Hepatocyte (in vitro differentiated cells): ENCODE measurements around the gene EPHX1. TPM values are rescaled to one million over a fixed set of nuclear protein-coding genes. Genes with fewer than 3 reads are reported as not detected.
A peak's percentile ranks its signal among the peaks of the same experiment; 100 is the strongest.

Experiments used
- DNase-seq: peaks from one replicate; pipeline ENCODE4 v3.0.0-alpha.2; 2016; ENCODE audit warnings: low spot score
- H2AFZ ChIP-seq: fragments of 200-600 bp; sonication (generic); 2 replicates; pipeline ENCODE4 v1.6.0; 2016; ENCODE audit warnings: antibody characterized with exemption, mild to moderate bottlenecking
- H3K27ac ChIP-seq: fragments of 200-600 bp; sonication (generic); 2 replicates; pipeline ENCODE4 v1.5.1; 2016; ENCODE audit warnings: mild to moderate bottlenecking
- H3K27me3 ChIP-seq: fragments of 200-600 bp; sonication (generic); 2 replicates; pipeline ENCODE4 v1.6.1; 2016
- H3K36me3 ChIP-seq: fragments of 200-600 bp; sonication (generic); replicated peaks from 2 replicates; pipeline ENCODE4 v1.5.1; 2016; ENCODE audit warnings: low read depth; ENCODE audit not compliant: insufficient read depth
- H3K4me1 ChIP-seq: fragments of 200-600 bp; sonication (generic); 2 replicates; pipeline ENCODE4 v1.5.1; 2016; ENCODE audit warnings: mild to moderate bottlenecking, moderate library complexity; ENCODE audit not compliant: insufficient read depth
- H3K4me2 ChIP-seq: fragments of 200-600 bp; sonication (generic); 2 replicates; pipeline ENCODE4 v1.6.0; 2016
- H3K4me3 ChIP-seq: fragments of 200-600 bp; sonication (generic); 2 replicates; pipeline ENCODE4 v1.5.1; 2016; ENCODE audit warnings: mild to moderate bottlenecking
- H3K79me2 ChIP-seq: fragments of 200-600 bp; sonication (generic); 2 replicates; pipeline ENCODE4 v1.6.0; 2017; ENCODE audit warnings: mild to moderate bottlenecking
- H3K9me2 ChIP-seq: fragments of 200-600 bp; sonication (generic); replicated peaks from 2 replicates; pipeline ENCODE4 v1.6.0; 2017; ENCODE audit warnings: mild to moderate bottlenecking; ENCODE audit not compliant: insufficient read depth
- H3K9me3 ChIP-seq: fragments of 200-600 bp; sonication (generic); 2 replicates; pipeline ENCODE4 v1.5.1; 2016; ENCODE audit warnings: low read depth, mild to moderate bottlenecking
- H4K20me1 ChIP-seq: fragments of 200-600 bp; sonication (generic); 2 replicates; pipeline ENCODE4 v1.6.0; 2016; ENCODE audit warnings: mild to moderate bottlenecking; ENCODE audit not compliant: insufficient read depth, poor library complexity, severe bottlenecking
- CTCF ChIP-seq: fragments of 200-600 bp; sonication (generic); IDR thresholded peaks from 2 replicates; pipeline ENCODE4 v1.5.1; 2016; ENCODE audit warnings: antibody characterized with exemption, mild to moderate bottlenecking; ENCODE audit not compliant: poor library complexity
- EZH2 ChIP-seq: fragments of 200-600 bp; sonication (generic); IDR thresholded peaks from 2 replicates; pipeline ENCODE4 v1.6.1; 2016; ENCODE audit warnings: antibody characterized with exemption, mild to moderate bottlenecking, borderline replicate concordance
- EZH2phosphoT487 ChIP-seq: fragments of 200-600 bp; sonication (generic); IDR thresholded peaks from one replicate; pipeline ENCODE4 v1.6.1; 2018; ENCODE audit warnings: antibody characterized with exemption, mild to moderate bottlenecking, low read depth, moderate library complexity; ENCODE audit not compliant: unreplicated experiment, severe bottlenecking
- WGBS: methylation state at CpG from one replicate; pipeline ENCODE4 v1.1.6; 2016; ENCODE audit warnings: low lambda C conversion rate; ENCODE audit errors: missing lambda C conversion rate; 5-methylcytosine and 5-hydroxymethylcytosine counted together
- polyA plus RNA-seq: library from polyadenylated mRNA; unstranded; fragments of >200 nt; fragmentation: Nextera tagmentation; extraction: Ambion mirVana; gene quantifications from 2 replicates; pipeline ENCODE4 v1.2.1, GENCODE V29; 2016
- total RNA-seq: library from RNA; depleted of rRNA; stranded (reverse); fragments of >200 nt; gene quantifications from 2 replicates; pipeline ENCODE4 v1.2.3, GENCODE V29; 2014

EPHX1 gene
- total and polyA plus RNA-seq, 2 experiments from 2014 or later, result 133 to 138 TPM

GRCh38 chr1:225762444-225762843 lies 47.5 kb upstream of the EPHX1 start:
- no peak for TF ChIP-seq CTCF
- TF ChIP-seq EZH2phosphoT487, result no peak
- no peak for TF ChIP-seq EZH2
- peak; percentile 69 for DNase-seq
- H3K4me2 ChIP-seq, result peak overlapping the region; percentile 56
- no peaks in the 10 kb centered on the region for H3K9me3 ChIP-seq
- H3K4me1 ChIP-seq, result peaks cover 40% of the 10 kb centered on the region
- H3K36me3 ChIP-seq, result no peaks in the 10 kb centered on the region
- peak overlapping the region; percentile 14 for H2AFZ ChIP-seq
- H3K27me3 ChIP-seq, result no peaks in the 10 kb centered on the region
- peak overlapping the region; percentile 91 for H3K27ac ChIP-seq
- no peak overlapping the region for H3K4me3 ChIP-seq
- no peaks in the 10 kb centered on the region for H4K20me1 ChIP-seq
- no peaks in the 10 kb centered on the region for H3K9me2 ChIP-seq
- 6% methylated on average over 5 of the region's 5 CpGs for WGBS
- no peaks in the 10 kb centered on the region for H3K79me2 ChIP-seq

GRCh38 chr1:225763716-225764548 lies 46.0 kb upstream of the EPHX1 start:
- Histone ChIP-seq H3K27me3 (no peaks in the 10 kb centered on the region), H3K36me3 (no peaks in the 10 kb centered on the region), H3K9me2 (no peaks in the 10 kb centered on the region), H2AFZ (no peak overlapping the region), H3K4me2 (no peak overlapping the region), H3K27ac (peak overlapping the region; percentile 91), H3K4me1 (peaks cover 54% of the 10 kb centered on the region), H4K20me1 (no peaks in the 10 kb centered on the region), H3K79me2 (no peaks in the 10 kb centered on the region), H3K9me3 (no peaks in the 10 kb centered on the region), H3K4me3 (no peak overlapping the region)
- TF ChIP-seq EZH2phosphoT487 (no peak), EZH2 (no peak), CTCF (no peak)
- WGBS, result 55% methylated on average over 9 of the region's 9 CpGs
- DNase-seq, result no peak

- no peak for DNase-seq
- Histone ChIP-seq H3K4me1 (peaks cover 58% of the 10 kb centered on the region), H3K27ac (peak overlapping the region; percentile 80), H3K4me3 (no peak overlapping the region), H2AFZ (no peak overlapping the region), H3K4me2 (peak overlapping the region; percentile 53), H3K9me3 (no peaks in the 10 kb centered on the region), H3K27me3 (no peaks in the 10 kb centered on the region), H4K20me1 (no peaks in the 10 kb centered on the region), H3K79me2 (no peaks in the 10 kb centered on the region), H3K36me3 (no peaks in the 10 kb centered on the region), H3K9me2 (no peaks in the 10 kb centered on the region)
- 94% methylated on average over 6 of the region's 6 CpGs for WGBS
- no peak for TF ChIP-seq EZH2phosphoT487
- no peak for TF ChIP-seq CTCF
- no peak for TF ChIP-seq EZH2
These were observed 43.8 kb upstream of the EPHX1 start for GRCh38 chr1:225765982-225766674.
